ENCODE measurements around the gene UBXN6.

UBXN6 gene

GRCh38 chr19:4457654-4458395, at the start of gene UBXN6:
Gene UBXN6 (minus strand): TSS chr19:4457794. CDS start chr19:4457697, 97 bp downstream.
- Histone ChIP-seq H3K4me3 (ENCODE audit: low read depth in 1 of 2, low read length in 1 of 2) (peak within 1 kb of the TSS; percentile 57 to 80), H3K4me1 (ENCODE audit: control insufficient read depth in 1 of 2, insufficient read depth in 1 of 2, low read depth in 1 of 2, low read length in 1 of 2) (peaks cover 12 to 18% of the 10 kb centered on the region in 2 experiments), H3K27ac (peak within 1 kb of the TSS; percentile 86), H3K27me3 (no peaks in the 10 kb centered on the region), H3K36me3 (peaks cover 20% of the 10 kb centered on the region), H3K9me3 (no peaks in the 10 kb centered on the region)
- TF ChIP-seq CTCF (IDR thresholded peaks at IDR 0.05), result peak; percentile 68

GRCh38 chr19:4507150-4507452, 49.5 kb upstream of the UBXN6 start:
- Histone ChIP-seq H3K27ac (no peak overlapping the region), H3K27me3 (no peaks in the 10 kb centered on the region), H3K4me1 (ENCODE audit: control insufficient read depth in 1 of 2, insufficient read depth in 1 of 2, low read depth in 1 of 2, low read length in 1 of 2) (no peaks in the 10 kb centered on the region), H3K4me3 (ENCODE audit: low read depth in 1 of 2, low read length in 1 of 2) (no peak overlapping the region), H3K9me3 (no peaks in the 10 kb centered on the region), H3K36me3 (peaks cover 65% of the 10 kb centered on the region)
- TF ChIP-seq CTCF (IDR thresholded peaks at IDR 0.05), result no peak

GRCh38 chr19:4506449-4507149, 49.0 kb upstream of the UBXN6 start:
- H3K27ac ChIP-seq, result no peak overlapping the region
- no peak for TF ChIP-seq CTCF (IDR thresholded peaks at IDR 0.05)
- no peaks in the 10 kb centered on the region for H3K27me3 ChIP-seq
- H3K9me3 ChIP-seq, result no peaks in the 10 kb centered on the region
- H3K4me3 ChIP-seq (ENCODE audit: low read depth in 1 of 2, low read length in 1 of 2), result no peak overlapping the region
- no peaks in the 10 kb centered on the region for H3K4me1 ChIP-seq (ENCODE audit: control insufficient read depth in 1 of 2, insufficient read depth in 1 of 2, low read depth in 1 of 2, low read length in 1 of 2)
- peaks cover 70% of the 10 kb centered on the region for H3K36me3 ChIP-seq

- no peak for TF ChIP-seq CTCF (IDR thresholded peaks at IDR 0.05)
- no peak overlapping the region for H3K27ac ChIP-seq
- no peaks in the 10 kb centered on the region for H3K4me1 ChIP-seq (ENCODE audit: control insufficient read depth in 1 of 2, insufficient read depth in 1 of 2, low read depth in 1 of 2, low read length in 1 of 2)
These were observed 48.2 kb upstream of the UBXN6 start for GRCh38 chr19:4505570-4506448.

GRCh38 chr19:4504891-4505569, 47.4 kb upstream of the UBXN6 start:
- Histone ChIP-seq H3K4me1 (ENCODE audit: control insufficient read depth in 1 of 2, insufficient read depth in 1 of 2, low read depth in 1 of 2, low read length in 1 of 2) (no peaks in the 10 kb centered on the region), H3K27me3 (no peaks in the 10 kb centered on the region), H3K27ac (no peak overlapping the region), H3K9me3 (no peaks in the 10 kb centered on the region), H3K36me3 (peaks cover 83% of the 10 kb centered on the region), H3K4me3 (ENCODE audit: low read depth in 1 of 2, low read length in 1 of 2) (no peak overlapping the region)
- TF ChIP-seq CTCF (IDR thresholded peaks at IDR 0.05), result no peak

More at GRCh38 chr19:4505570-4506448, 48.2 kb upstream of the UBXN6 start:
- Histone ChIP-seq H3K27me3 (no peaks in the 10 kb centered on the region), H3K4me3 (ENCODE audit: low read depth in 1 of 2, low read length in 1 of 2) (no peak overlapping the region), H3K36me3 (peaks cover 78% of the 10 kb centered on the region), H3K9me3 (no peaks in the 10 kb centered on the region)

Data from neutrophil (primary cell).